ENCODE measurements around the gene KRAS. TPM values are rescaled to one million over a fixed set of nuclear protein-coding genes. Genes with fewer than 3 reads are reported as not detected.

Gene KRAS
- total RNA-seq, 5 donors from 2014 or later (not counting 1 experiment from before 2014, with no cell fraction given), result 29.1 to 44.1 (median 31.5) TPM

GRCh38 chr12:25200703-25201102 lies 50.0 kb downstream of the KRAS start:
- no peaks in the 10 kb centered on the region for H3K9me3 ChIP-seq
- peaks cover 36 to 41% (median 37%) of the 10 kb centered on the region in 3 donors for H3K4me1 Mint-ChIP-seq
- CTCF ChIA-PET, result no interaction called here
- 100% methylated on average over 1 of the region's 1 CpG for WGBS (ENCODE audit: insufficient coverage)
- H3K4me1 ChIP-seq (ENCODE audit: control insufficient read depth in 1 of 2, extremely low read depth in 1 of 2, insufficient read depth in 2 of 2, low read length in 2 of 2), result peaks cover 2 to 6% of the 10 kb centered on the region in 2 experiments
- POLR2A ChIA-PET, result interaction anchor here in 1 of 2 donors (0.6 kb wide), 2 partner anchors 10 to 37 kb away, joined by 3 read pairs; no protein-coding TSS in a partner anchor
- H3K27ac ChIP-seq (ENCODE audit: low read length), result no peak overlapping the region
- no peaks in the 10 kb centered on the region for H3K9me3 Mint-ChIP-seq
- H3K27me3 ChIP-seq (replicated peaks in 1 of 2; ENCODE audit: control insufficient read depth in 2 of 2, extremely low read depth in 1 of 2, insufficient read depth in 2 of 2, low read length in 1 of 2), result no peaks in the 10 kb centered on the region
- peaks cover 0 to 11% of the 10 kb centered on the region in 2 donors for H3K36me3 ChIP-seq (ENCODE audit: control insufficient read depth in 2 of 2, extremely low read depth in 1 of 2, insufficient read depth in 1 of 2, low read length in 1 of 2)
- H3K27me3 Mint-ChIP-seq, result no peaks in the 10 kb centered on the region
- DNase-seq, result no peak
- H3K4me3 Mint-ChIP-seq, result no peak overlapping the region
- ATAC-seq (replicated peaks in 1 of 4), result no peak
- peaks cover 7% of the 10 kb centered on the region for H3K36me3 Mint-ChIP-seq
- H3K4me3 ChIP-seq (ENCODE audit: control insufficient read depth in 1 of 2, extremely low read depth in 1 of 2, low read length in 1 of 2), result no peak overlapping the region
- peak overlapping the region; percentile 40 to 66 for H3K27ac Mint-ChIP-seq

DNA sequence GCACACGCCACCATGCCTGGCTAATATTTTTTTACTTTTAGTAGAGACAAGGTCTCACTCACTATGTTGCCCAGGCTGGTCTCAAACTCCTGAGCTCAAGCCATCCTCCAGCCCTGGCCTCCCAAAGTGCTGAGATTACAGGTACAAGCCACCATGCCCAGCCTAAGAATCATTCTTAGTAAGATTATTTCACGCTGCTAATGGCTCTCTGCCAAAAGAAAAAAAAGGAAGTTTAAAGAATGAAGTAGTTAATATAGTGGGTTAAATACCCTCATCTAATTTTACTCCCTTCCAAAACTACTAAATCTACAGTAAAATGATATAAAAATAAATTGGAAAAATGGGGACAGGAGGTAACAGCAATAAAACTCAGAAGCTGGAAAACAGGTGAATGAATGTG lies 53.1 kb downstream of the KRAS start:
- peak overlapping the region; percentile 19 to 81 for H3K27ac Mint-ChIP-seq
- CTCF ChIA-PET, result interaction anchor here in 1 of 2 donors (2.0 kb wide), 1 partner anchor 43 kb away, joined by 4 read pairs; no protein-coding TSS in a partner anchor
- H3K9me3 Mint-ChIP-seq, result no peaks in the 10 kb centered on the region
- no peak overlapping the region for H3K4me3 Mint-ChIP-seq
- H3K4me1 Mint-ChIP-seq, result peaks cover 47 to 53% (median 50%) of the 10 kb centered on the region in 3 donors
- H3K4me1 ChIP-seq (ENCODE audit: control insufficient read depth in 1 of 2, extremely low read depth in 1 of 2, insufficient read depth in 2 of 2, low read length in 2 of 2), result peaks cover 5 to 21% of the 10 kb centered on the region in 2 experiments
- 100% methylated on average over 1 of the region's 2 CpGs for WGBS (ENCODE audit: insufficient coverage)
- no peak for ATAC-seq (replicated peaks in 1 of 4)
- DNase-seq, result no peak
- POLR2A ChIA-PET, result interaction anchor here (0.6 to 1.1 kb wide), 5 partner anchors 11 to 180 kb away, joined by 3 to 18 read pairs (median 6); no protein-coding TSS in a partner anchor
- H3K36me3 ChIP-seq (ENCODE audit: control insufficient read depth in 2 of 2, extremely low read depth in 1 of 2, insufficient read depth in 1 of 2, low read length in 1 of 2), result peaks cover 0 to 4% of the 10 kb centered on the region in 2 donors
- no peaks in the 10 kb centered on the region for H3K9me3 ChIP-seq
- H3K27me3 ChIP-seq (replicated peaks in 1 of 2; ENCODE audit: control insufficient read depth in 2 of 2, extremely low read depth in 1 of 2, insufficient read depth in 2 of 2, low read length in 1 of 2), result no peaks in the 10 kb centered on the region
- H3K4me3 ChIP-seq (ENCODE audit: control insufficient read depth in 1 of 2, extremely low read depth in 1 of 2, low read length in 1 of 2), result no peak overlapping the region
- H3K36me3 Mint-ChIP-seq, result peaks cover 3% of the 10 kb centered on the region
- peak overlapping the region; percentile 22 for H3K27ac ChIP-seq (ENCODE audit: low read length)
- no peaks in the 10 kb centered on the region for H3K27me3 Mint-ChIP-seq

DNA sequence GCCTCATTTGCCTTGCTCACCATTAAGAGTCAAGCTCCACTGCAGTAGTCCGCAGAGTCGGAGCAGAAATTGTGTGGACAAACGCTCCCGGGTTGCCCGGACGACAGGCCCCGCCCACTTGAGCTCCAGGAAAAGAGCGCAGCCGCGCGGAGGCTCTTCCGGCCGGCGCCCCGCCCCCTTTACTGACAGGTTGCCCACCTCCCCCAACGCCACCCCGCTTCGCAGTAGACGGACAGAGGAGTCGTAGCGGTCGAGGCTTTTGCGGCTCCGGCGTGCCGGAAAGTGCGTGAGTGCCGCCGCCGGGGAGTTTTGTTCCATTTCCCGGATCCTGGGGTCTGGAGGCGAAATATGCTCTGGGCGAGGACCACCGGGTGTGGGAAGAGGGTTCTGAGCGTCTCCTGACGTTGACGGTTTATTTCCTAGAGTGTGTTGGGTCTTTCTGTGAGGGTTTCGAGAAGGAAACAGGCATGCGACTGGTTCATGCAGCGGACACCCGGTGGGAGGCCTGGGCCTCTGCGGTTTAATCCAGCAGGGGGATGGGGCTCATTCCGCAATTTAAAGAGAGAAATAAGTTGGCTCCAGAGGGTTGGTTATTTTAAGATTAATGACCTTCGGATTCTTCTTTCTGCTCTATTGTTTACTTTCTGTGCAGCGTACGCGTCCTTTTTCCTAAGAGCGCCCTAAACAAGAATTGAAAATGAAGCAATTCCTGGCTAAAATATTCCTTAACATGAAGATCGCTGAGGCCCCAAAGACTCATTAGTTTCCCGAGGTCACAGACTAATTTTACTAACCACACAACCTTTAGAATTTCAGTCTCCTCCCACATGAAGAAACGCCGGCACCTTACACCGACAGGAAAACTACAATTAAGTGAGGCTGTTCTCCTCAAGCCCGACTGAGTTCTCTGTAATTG lies 55.4 kb downstream of the KRAS start, which contains the start of the genes DNAI7 and ETFRF1:
Gene DNAI7 (minus strand): TSS at position 105 of the 916 bp plus-strand sequence. CDS start 82 bp downstream, at position 23.
Gene ETFRF1 (plus strand): TSS at position 182 of the 916 bp plus-strand sequence. CDS start 8,720 bp downstream, outside the sequence.
- Histone ChIP-seq H3K27me3 (replicated peaks in 1 of 2; ENCODE audit: control insufficient read depth in 2 of 2, extremely low read depth in 1 of 2, insufficient read depth in 2 of 2, low read length in 1 of 2) (no peaks in the 10 kb centered on the region), H3K4me1 (ENCODE audit: control insufficient read depth in 1 of 2, extremely low read depth in 1 of 2, insufficient read depth in 2 of 2, low read length in 2 of 2) (peaks cover 5 to 21% of the 10 kb centered on the region in 2 experiments), H3K9me3 (no peaks in the 10 kb centered on the region), H3K27ac (ENCODE audit: low read length) (peak within 1 kb of the TSS; percentile 92), H3K36me3 (ENCODE audit: control insufficient read depth in 2 of 2, extremely low read depth in 1 of 2, insufficient read depth in 1 of 2, low read length in 1 of 2) (peaks cover 0 to 4% of the 10 kb centered on the region in 2 donors), H3K4me3 (ENCODE audit: control insufficient read depth in 1 of 2, extremely low read depth in 1 of 2, low read length in 1 of 2) (peak within 1 kb of the TSS; percentile 71 to 94)
- under 1% methylated on average over 32 of the region's 54 CpGs for WGBS (ENCODE audit: insufficient coverage)
- DNase-seq (peak; percentile 85 to 99 (median 96)), ATAC-seq (replicated peaks in 1 of 4) (peak; percentile 96 to 98 (median 96))
- ChIA-PET POLR2A (interaction anchor here (0.5 to 1.8 kb wide), 16 partner anchors 14 to 1820 kb away, joined by 3 to 13 read pairs (median 3); partner anchors contain the start of gene KRAS (in 1 of the 2)), CTCF (interaction anchor here (1.0 to 2.7 kb wide), 10 partner anchors 9 to 902 kb away, joined by 3 to 33 read pairs (median 4); no protein-coding TSS in a partner anchor)
- no peaks in the 10 kb centered on the region for H3K27me3 Mint-ChIP-seq
- no peaks in the 10 kb centered on the region for H3K9me3 Mint-ChIP-seq
- peaks cover 34 to 39% (median 37%) of the 10 kb centered on the region in 3 donors for H3K4me1 Mint-ChIP-seq
- H3K4me3 Mint-ChIP-seq, result peak within 1 kb of the TSS; percentile 96 to 99 (median 99)
- peak within 1 kb of the TSS; percentile 99 for H3K27ac Mint-ChIP-seq
- peaks cover 3% of the 10 kb centered on the region for H3K36me3 Mint-ChIP-seq

DNA sequence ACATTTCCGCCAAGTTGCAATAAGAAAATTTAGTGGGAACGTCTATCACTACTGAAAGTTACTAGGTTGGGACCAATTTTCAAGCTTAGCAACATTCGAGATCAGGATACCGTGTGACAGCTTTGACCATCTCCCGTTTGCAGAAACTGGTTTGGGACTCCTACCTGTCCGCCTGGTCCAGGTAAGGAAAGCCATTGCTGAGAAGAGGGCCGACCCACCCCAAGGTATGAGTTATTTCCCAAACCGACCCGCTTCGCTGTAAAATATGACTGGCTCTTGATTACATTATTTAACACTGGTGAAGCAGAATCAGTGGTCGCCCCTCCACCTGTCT lies 56.0 kb downstream of the KRAS start:
- Histone ChIP-seq H3K4me3 (ENCODE audit: control insufficient read depth in 1 of 2, extremely low read depth in 1 of 2, low read length in 1 of 2) (peak overlapping the region; percentile 71 to 94), H3K36me3 (ENCODE audit: control insufficient read depth in 2 of 2, extremely low read depth in 1 of 2, insufficient read depth in 1 of 2, low read length in 1 of 2) (peaks cover 0 to 4% of the 10 kb centered on the region in 2 donors), H3K9me3 (no peaks in the 10 kb centered on the region), H3K4me1 (ENCODE audit: control insufficient read depth in 1 of 2, extremely low read depth in 1 of 2, insufficient read depth in 2 of 2, low read length in 2 of 2) (peaks cover 5 to 21% of the 10 kb centered on the region in 2 experiments), H3K27ac (ENCODE audit: low read length) (peak overlapping the region; percentile 92), H3K27me3 (replicated peaks in 1 of 2; ENCODE audit: control insufficient read depth in 2 of 2, extremely low read depth in 1 of 2, insufficient read depth in 2 of 2, low read length in 1 of 2) (no peaks in the 10 kb centered on the region)
- peak in 3 of 4 experiments; percentile 14 to 44 (median 28) for ATAC-seq (replicated peaks in 1 of 4)
- WGBS (ENCODE audit: insufficient coverage), result 8% methylated on average over 11 of the region's 11 CpGs
- ChIA-PET CTCF (interaction anchor here (0.7 to 2.7 kb wide), 11 partner anchors 9 to 903 kb away, joined by 3 to 33 read pairs (median 3); no protein-coding TSS in a partner anchor), POLR2A (interaction anchor here (0.5 to 1.8 kb wide), 13 partner anchors 9 to 1821 kb away, joined by 3 to 13 read pairs (median 3); partner anchors contain the start of gene KRAS (in 1 of the 2))
- H3K4me3 Mint-ChIP-seq, result peak overlapping the region; percentile 96 to 99 (median 99)
- no peaks in the 10 kb centered on the region for H3K9me3 Mint-ChIP-seq
- H3K36me3 Mint-ChIP-seq, result peaks cover 2% of the 10 kb centered on the region
- peaks cover 28 to 36% (median 35%) of the 10 kb centered on the region in 3 donors for H3K4me1 Mint-ChIP-seq
- H3K27me3 Mint-ChIP-seq, result no peaks in the 10 kb centered on the region
- H3K27ac Mint-ChIP-seq, result peak overlapping the region; percentile 99
- no peak for DNase-seq

DNA sequence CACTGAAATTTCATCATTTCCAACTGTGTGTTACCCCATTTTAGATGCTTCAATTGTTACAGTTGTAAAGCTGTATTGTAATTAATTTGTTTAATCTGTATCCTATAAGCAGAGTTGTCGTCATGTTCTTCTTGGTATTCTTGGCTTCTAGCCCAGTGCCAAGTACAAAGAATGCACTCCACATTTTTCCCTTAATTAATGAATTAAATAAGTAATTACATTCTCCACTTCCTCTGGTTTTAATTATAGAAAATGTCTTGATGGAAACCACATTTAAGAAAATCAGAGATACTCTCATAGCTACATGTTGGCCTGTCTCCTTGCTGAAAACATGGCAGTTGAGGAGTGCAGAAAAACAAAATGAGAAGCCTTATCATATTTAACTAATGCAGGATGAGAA lies 56.5 kb downstream of the KRAS start:
- Histone ChIP-seq H3K4me1 (ENCODE audit: control insufficient read depth in 1 of 2, extremely low read depth in 1 of 2, insufficient read depth in 2 of 2, low read length in 2 of 2) (peaks cover 5 to 21% of the 10 kb centered on the region in 2 experiments), H3K4me3 (ENCODE audit: control insufficient read depth in 1 of 2, extremely low read depth in 1 of 2, low read length in 1 of 2) (peak overlapping the region; percentile 71 to 94), H3K27me3 (replicated peaks in 1 of 2; ENCODE audit: control insufficient read depth in 2 of 2, extremely low read depth in 1 of 2, insufficient read depth in 2 of 2, low read length in 1 of 2) (no peaks in the 10 kb centered on the region), H3K9me3 (no peaks in the 10 kb centered on the region), H3K36me3 (ENCODE audit: control insufficient read depth in 2 of 2, extremely low read depth in 1 of 2, insufficient read depth in 1 of 2, low read length in 1 of 2) (peaks cover 0 to 4% of the 10 kb centered on the region in 2 donors), H3K27ac (ENCODE audit: low read length) (peak overlapping the region; percentile 92)
- ATAC-seq (replicated peaks in 1 of 4) (no peak), DNase-seq (peak in 1 of 35 experiments; percentile 19)
- no peaks in the 10 kb centered on the region for H3K27me3 Mint-ChIP-seq
- ChIA-PET CTCF (interaction anchor here (0.7 to 2.7 kb wide), 9 partner anchors 10 to 903 kb away, joined by 3 to 33 read pairs (median 5); no protein-coding TSS in a partner anchor), POLR2A (interaction anchor here (0.6 to 1.8 kb wide), 10 partner anchors 10 to 1821 kb away, joined by 3 to 13 read pairs (median 4); partner anchors contain the start of gene KRAS (in 1 of the 2))
- H3K36me3 Mint-ChIP-seq, result no peaks in the 10 kb centered on the region
- peaks cover 25 to 36% (median 34%) of the 10 kb centered on the region in 3 donors for H3K4me1 Mint-ChIP-seq
- peak overlapping the region; percentile 99 for H3K27ac Mint-ChIP-seq
- H3K4me3 Mint-ChIP-seq, result peak overlapping the region; percentile 96 to 99 (median 99)
- H3K9me3 Mint-ChIP-seq, result no peaks in the 10 kb centered on the region
- WGBS (ENCODE audit: insufficient coverage), result no CpG with 5 or more reads among the region's 1 CpG

DNA sequence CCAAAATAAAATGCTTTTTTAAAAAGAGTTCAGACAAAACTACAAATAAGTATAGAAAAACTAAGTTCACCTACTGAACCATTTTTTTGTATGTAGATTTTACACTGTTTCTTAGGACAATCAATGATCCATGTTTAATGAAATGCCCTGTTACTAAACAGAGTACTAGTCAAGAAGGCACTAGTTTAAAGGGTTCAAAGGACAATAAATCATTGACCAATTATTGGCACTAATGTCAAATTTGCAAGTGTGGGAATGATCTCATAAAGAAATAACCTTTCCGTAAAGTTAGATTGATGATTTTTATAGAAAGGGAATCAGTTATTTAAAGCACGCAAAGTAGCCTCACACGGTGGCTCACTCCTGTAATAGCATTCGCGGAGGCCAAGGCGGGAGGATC lies 59.9 kb downstream of the KRAS start:
- H3K27me3 Mint-ChIP-seq, result no peaks in the 10 kb centered on the region
- no peaks in the 10 kb centered on the region for H3K36me3 Mint-ChIP-seq
- Histone ChIP-seq H3K9me3 (no peaks in the 10 kb centered on the region), H3K27ac (ENCODE audit: low read length) (no peak overlapping the region), H3K36me3 (ENCODE audit: control insufficient read depth in 2 of 2, extremely low read depth in 1 of 2, insufficient read depth in 1 of 2, low read length in 1 of 2) (no peaks in the 10 kb centered on the region), H3K27me3 (replicated peaks in 1 of 2; ENCODE audit: control insufficient read depth in 2 of 2, extremely low read depth in 1 of 2, insufficient read depth in 2 of 2, low read length in 1 of 2) (no peaks in the 10 kb centered on the region), H3K4me3 (ENCODE audit: control insufficient read depth in 1 of 2, extremely low read depth in 1 of 2, low read length in 1 of 2) (no peak overlapping the region), H3K4me1 (ENCODE audit: control insufficient read depth in 1 of 2, extremely low read depth in 1 of 2, insufficient read depth in 2 of 2, low read length in 2 of 2) (peaks cover 13 to 16% of the 10 kb centered on the region in 2 experiments)
- H3K4me3 Mint-ChIP-seq, result no peak overlapping the region
- 97% methylated on average over 5 of the region's 6 CpGs for WGBS (ENCODE audit: insufficient coverage)
- no peak overlapping the region for H3K27ac Mint-ChIP-seq
- no peaks in the 10 kb centered on the region for H3K9me3 Mint-ChIP-seq
- H3K4me1 Mint-ChIP-seq, result peaks cover 31 to 34% (median 34%) of the 10 kb centered on the region in 3 donors
- no peak for DNase-seq
- POLR2A ChIA-PET, result interaction anchor here in 1 of 2 donors (0.6 kb wide), 1 partner anchor 9 kb away, joined by 3 read pairs; no protein-coding TSS in a partner anchor
- ATAC-seq (replicated peaks in 1 of 4), result no peak
- CTCF ChIA-PET, result no interaction called here
